ENCODE data around the gene LSR. TPM values are rescaled to one million over a fixed set of nuclear protein-coding genes. Genes with fewer than 3 reads are reported as not detected.

The LSR gene
- total RNA-seq, 1 donor from 2014 or later = 8.1 TPM

Other genes with a start within 250 kb of the LSR start
- 76.8 TPM for gene GRAMD1A, start 248.7 kb upstream of the LSR start, total RNA-seq
- 17.3 TPM for gene SCN1B, start 218.5 kb upstream of the LSR start, total RNA-seq
- gene HPN, start 207.3 kb upstream of the LSR start, total RNA-seq = 1.4 TPM
- gene FXYD3, start 133.2 kb upstream of the LSR start, total RNA-seq = 1.3 TPM
- gene LGI4, start 113.9 kb upstream of the LSR start, total RNA-seq = 7.7 TPM
- gene FXYD1, start 110.2 kb upstream of the LSR start, total RNA-seq = 47.3 TPM
- gene FXYD7, start 105.7 kb upstream of the LSR start, total RNA-seq = 0.48 TPM
- gene FXYD5, start 94.3 kb upstream of the LSR start, total RNA-seq = 73.4 TPM
- gene FAM187B, start 20.3 kb upstream of the LSR start, total RNA-seq = not detected
- gene USF2, start 20.0 kb downstream of the LSR start, total RNA-seq = 110 TPM
- not detected for gene HAMP, start 33.5 kb downstream of the LSR start, total RNA-seq
- not detected for gene MAG, start 43.2 kb downstream of the LSR start, total RNA-seq
- gene CD22, start 80.2 kb downstream of the LSR start, total RNA-seq = 1.3 TPM
- not detected for gene FFAR1, start 98.9 kb downstream of the LSR start, total RNA-seq
- 1.4 TPM for gene FFAR3, start 109.5 kb downstream of the LSR start, total RNA-seq
- gene GPR42, start 122.1 kb downstream of the LSR start, total RNA-seq = 0.87 TPM
- 2.4 TPM for gene FFAR2, start 199.3 kb downstream of the LSR start, total RNA-seq
- gene KRTDAP, start 241.5 kb downstream of the LSR start, total RNA-seq = not detected